GM12873 (cell line): ENCODE results near the gene PPP1R37.

Experiments used
- TF ChIP-seq, protein P1 (sequence below): IDR thresholded peaks from 2 replicates; pipeline ENCODE4 v1.5.1; 2012; ENCODE audit warnings: low read depth, mild to moderate bottlenecking, moderate library complexity, low read length, control low read depth; ENCODE audit not compliant: insufficient read depth; ENCODE audit errors: missing control alignments

PPP1R37 gene

DNA sequence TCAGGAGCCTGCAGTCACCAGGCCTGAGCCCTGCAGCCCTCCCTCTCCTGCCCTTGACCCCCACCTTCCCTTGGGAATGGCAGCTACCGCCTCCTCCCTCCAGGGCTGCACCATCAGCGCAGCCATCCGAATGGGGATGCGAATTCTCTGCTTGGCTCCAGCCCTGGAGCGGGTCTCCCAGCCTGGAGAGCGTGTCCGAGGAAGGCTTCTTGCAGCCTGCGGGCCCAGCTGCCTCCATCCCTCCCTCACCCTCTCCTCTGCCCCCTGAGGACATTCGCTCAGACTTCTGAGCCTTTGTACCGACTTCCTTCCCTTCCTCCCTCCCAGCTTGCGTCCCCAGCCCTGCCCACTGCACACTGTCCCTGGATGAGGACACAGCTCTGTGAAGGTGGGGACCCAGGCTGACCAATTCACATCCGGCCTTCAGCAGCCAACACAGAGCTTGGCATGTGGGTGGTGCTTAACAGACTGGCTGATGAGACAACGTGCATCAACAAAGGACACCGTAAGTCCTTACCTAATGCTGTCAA lies 73.8 kb downstream of the PPP1R37 start:
- TF ChIP-seq, protein P1, sequence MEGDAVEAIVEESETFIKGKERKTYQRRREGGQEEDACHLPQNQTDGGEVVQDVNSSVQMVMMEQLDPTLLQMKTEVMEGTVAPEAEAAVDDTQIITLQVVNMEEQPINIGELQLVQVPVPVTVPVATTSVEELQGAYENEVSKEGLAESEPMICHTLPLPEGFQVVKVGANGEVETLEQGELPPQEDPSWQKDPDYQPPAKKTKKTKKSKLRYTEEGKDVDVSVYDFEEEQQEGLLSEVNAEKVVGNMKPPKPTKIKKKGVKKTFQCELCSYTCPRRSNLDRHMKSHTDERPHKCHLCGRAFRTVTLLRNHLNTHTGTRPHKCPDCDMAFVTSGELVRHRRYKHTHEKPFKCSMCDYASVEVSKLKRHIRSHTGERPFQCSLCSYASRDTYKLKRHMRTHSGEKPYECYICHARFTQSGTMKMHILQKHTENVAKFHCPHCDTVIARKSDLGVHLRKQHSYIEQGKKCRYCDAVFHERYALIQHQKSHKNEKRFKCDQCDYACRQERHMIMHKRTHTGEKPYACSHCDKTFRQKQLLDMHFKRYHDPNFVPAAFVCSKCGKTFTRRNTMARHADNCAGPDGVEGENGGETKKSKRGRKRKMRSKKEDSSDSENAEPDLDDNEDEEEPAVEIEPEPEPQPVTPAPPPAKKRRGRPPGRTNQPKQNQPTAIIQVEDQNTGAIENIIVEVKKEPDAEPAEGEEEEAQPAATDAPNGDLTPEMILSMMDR: no peak

DNA sequence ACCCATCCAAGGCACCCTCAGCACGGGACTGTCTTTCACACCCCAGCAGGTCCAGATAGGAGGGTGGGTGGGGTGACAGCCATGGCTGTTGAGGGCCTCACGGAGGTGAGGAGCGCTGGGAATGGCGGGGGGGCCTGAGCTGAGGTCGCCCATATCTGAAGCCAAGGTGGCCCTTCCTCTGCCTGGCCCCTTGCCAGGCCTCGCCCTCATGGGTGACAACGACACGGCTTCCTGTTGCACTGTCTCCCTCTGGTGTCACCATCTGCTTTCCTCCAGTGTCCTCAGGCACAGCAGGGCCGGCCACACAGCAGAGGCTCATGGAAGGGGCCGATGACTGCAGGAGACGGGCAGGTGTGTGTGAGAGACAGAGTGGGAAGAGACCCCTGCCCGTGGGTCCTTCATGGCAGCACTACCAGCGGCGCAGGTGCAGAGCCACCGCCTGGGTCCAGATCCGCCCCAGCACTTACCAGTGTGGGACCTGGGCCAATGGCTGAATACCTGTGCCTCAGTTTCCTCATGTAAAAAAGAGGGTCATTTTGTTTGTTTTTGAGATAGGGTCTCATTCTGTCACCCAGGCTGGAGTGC lies 75.9 kb downstream of the PPP1R37 start:
- TF ChIP-seq, protein P1: no peak

DNA sequence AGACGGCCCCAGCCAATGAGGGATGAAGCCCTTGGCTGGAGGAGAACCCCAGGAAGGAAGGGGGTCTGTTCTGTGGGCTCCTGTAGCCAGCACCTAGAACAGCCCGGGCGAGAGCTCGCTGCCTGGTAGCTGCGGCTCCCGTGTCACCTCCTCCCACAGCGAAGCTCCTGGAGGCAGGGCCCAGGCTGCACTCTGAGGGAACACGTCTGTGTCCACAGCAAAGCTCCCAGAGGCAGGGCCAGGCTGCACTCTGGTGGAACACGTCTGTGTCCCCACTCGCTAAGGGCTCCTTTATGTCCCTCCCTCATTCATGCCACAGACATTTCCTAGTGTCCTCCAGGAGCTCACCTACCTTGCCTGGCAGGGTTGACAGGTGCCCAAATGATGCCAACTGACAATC lies 76.6 kb downstream of the PPP1R37 start:
- TF ChIP-seq, protein P1: no peak

DNA sequence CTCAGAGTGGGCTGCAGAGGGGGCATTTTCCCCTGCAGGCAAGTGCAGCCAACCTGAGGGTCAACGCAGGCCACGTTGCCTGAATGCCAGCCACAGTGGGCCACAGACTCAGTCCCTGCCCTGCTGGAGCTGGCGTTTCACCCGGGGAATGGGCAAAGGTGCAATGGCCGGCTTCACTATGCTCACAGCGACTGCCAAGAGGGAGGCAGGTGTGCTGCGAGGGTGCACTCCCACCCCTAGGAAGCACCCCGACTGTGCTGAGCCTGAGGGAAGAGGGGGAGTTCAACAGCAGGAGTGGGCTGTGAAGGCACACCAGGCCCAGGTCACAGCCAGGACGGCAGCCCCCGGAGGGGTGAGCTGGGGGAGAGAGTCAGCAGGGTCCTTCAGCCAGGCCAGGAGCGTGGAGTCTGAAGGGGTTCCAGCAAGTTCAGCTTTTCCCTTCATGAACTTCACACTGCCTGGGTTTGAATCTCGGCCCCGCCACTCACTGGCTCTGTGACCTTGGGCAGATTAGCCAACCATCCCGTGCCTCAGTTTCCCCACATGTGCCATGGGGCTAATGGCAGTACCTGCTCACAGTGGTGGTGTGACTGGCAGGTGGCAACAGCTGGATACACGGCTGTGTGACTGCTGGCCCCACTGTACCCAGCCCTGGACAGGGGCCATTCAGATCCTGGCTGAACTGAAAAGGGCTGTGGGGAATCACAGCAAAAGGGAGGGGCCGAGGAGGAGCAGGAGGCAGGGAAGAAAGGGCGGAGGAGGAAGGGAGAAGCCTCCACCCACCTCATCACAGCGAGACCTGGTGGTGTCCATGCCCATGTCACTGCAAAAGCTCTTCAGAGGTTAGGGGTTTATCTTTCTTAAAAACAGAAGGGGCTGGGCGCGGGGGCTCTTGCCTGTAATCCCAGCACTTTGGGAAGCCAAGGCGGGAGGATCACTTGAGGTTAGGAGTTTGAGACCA lies 77.4 kb downstream of the PPP1R37 start:
- TF ChIP-seq, protein P1: no peak

DNA sequence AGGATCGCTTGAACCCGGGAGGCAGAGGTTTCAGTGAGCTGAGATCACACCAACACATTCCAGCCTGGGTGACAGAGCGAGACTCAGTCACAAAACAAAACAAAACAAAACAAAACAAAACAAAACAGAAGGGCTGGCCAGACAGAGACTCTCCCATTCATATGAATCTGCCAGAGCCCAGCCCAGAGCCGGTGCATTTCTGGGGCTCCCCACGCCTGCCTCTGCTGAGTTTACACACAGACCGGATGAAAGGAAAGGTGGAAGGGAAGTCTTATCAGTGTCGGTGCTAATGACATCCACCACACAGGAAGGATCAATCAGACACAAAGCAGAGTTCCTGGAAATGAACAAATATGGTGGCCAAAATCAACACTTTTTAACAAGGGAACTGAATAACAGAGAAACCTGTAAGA lies 78.2 kb downstream of the PPP1R37 start:
- TF ChIP-seq, protein P1: no peak

DNA sequence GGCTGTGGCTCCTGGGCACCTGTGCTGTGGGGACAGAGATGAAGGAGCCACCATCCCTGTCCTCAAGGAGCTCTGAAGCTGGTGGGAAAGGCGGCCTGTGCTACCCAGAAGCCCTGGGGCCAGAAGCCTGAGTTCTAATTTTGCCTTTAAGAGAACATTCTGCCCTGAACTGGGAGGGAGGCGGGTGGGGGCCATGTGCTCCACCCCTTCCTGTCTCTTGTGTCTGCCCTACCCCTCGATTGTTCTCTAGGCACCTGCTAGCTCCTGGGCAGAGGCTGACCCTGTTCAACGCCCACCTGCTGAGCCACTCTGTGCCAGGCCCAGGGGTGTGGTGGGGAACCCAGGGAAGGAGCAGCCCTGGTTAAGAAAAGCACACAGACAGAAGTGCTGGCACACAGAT lies 79.2 kb downstream of the PPP1R37 start:
- TF ChIP-seq, protein P1: no peak

DNA sequence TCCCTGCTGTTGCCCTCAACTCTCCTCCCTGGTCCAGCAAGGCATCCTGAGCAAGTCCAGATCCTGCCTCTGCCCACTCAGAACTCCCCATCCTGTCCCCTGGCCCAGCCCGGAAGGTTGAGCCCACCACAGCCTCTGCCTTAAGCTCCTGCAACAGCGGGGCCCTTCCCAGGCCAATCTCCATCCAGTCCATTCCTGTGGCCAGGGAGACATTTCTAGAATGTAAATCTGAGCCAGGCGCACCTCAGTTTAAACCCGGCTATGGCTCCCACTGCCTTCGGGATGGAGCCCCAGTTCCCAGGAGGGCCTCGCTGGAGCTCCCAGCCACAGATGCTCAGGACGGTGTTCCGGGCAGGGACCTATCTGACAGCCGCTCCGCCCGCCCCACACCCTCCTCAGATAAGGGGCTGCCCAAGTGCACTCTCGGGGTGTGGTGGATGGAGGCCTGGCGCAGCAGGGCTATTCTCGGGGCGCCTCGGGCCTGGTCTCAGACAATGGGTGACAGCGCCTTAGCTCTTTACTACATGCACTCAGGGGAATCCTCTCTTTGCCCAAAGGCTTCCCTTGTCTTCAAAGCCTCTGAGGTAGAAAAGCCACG lies 79.7 kb downstream of the PPP1R37 start:
- TF ChIP-seq, protein P1: no peak
